Neural crest cell (in vitro differentiated cells): ENCODE data around the gene IQCK. TPM values are rescaled to one million over a fixed set of nuclear protein-coding genes. Genes with fewer than 3 reads are reported as not detected.

Source experiments
- DNase-seq: peaks from one replicate; pipeline ENCODE4 v3.0.0; 2021; ENCODE audit warnings: low read depth, mixed read lengths, low spot score
- H3K27ac Mint-ChIP-seq: one replicate; pipeline ENCODE4 v1.8.0; 2021; ENCODE audit warnings: mild to moderate bottlenecking, mixed read lengths; ENCODE audit not compliant: unreplicated experiment
- H3K27me3 Mint-ChIP-seq: 2 replicates; pipeline ENCODE4 v1.8.0; 2021; ENCODE audit warnings: low read depth, mild to moderate bottlenecking, mixed read lengths
- H3K36me3 Mint-ChIP-seq: 2 replicates; pipeline ENCODE4 v1.8.0; 2021; ENCODE audit warnings: low read depth, mild to moderate bottlenecking, mixed read lengths
- H3K4me1 Mint-ChIP-seq: 2 replicates; pipeline ENCODE4 v1.8.0; 2021; ENCODE audit warnings: mixed read lengths
- H3K4me3 Mint-ChIP-seq: one replicate; pipeline ENCODE4 v1.8.0; 2021; ENCODE audit warnings: mild to moderate bottlenecking, mixed read lengths
- H3K9me3 Mint-ChIP-seq: 2 replicates; pipeline ENCODE4 v1.8.0; 2021; ENCODE audit warnings: mixed read lengths
- CTCF ChIP-seq: fragments of 200-600 bp; sonication (generic); conservative IDR thresholded peaks from 2 replicates; pipeline ENCODE4 v1.5.0; 2021; ENCODE audit warnings: antibody characterized with exemption, mild to moderate bottlenecking
- total RNA-seq: library from RNA; stranded (reverse); gene quantifications from 2 replicates; pipeline ENCODE4 v1.2.1, GENCODE V29; 2021

The IQCK gene
- total RNA-seq, 1 donor from 2014 or later, result 23.7 TPM

DNA sequence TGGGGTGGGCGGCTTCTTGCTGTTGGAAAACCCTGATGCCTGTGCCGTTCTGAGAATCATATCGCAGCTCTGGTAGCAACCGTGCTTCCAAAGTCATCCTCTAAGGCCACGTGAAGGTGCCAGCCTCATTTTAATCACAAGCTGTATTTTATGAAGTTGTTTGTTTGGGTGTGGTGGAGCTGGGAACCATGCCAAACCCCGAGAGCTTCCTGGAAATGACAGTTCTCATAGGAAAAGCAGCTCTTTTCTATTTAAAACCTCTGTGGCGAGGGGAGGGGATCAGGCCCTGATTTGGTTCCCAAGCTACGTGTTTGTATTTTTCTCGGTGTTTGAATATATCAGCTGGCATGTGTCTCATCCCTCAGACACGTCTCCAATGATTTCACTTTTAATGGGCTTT, 21.7 kb upstream of the IQCK start:
- Mint-ChIP-seq H3K27me3 (no peaks in the 10 kb centered on the region), H3K27ac (no peak overlapping the region), H3K4me1 (peaks cover 4% of the 10 kb centered on the region), H3K4me3 (no peak overlapping the region), H3K36me3 (peaks cover 18% of the 10 kb centered on the region), H3K9me3 (no peaks in the 10 kb centered on the region)
- TF ChIP-seq CTCF, result no peak
- DNase-seq, result no peak

GRCh38 chr16:19696961-19697360, 21.1 kb upstream of the IQCK start:
- no peak for TF ChIP-seq CTCF
- Mint-ChIP-seq H3K27me3 (no peaks in the 10 kb centered on the region), H3K4me3 (no peak overlapping the region), H3K27ac (no peak overlapping the region), H3K4me1 (peaks cover 4% of the 10 kb centered on the region), H3K9me3 (no peaks in the 10 kb centered on the region), H3K36me3 (peaks cover 21% of the 10 kb centered on the region)
- DNase-seq, result no peak

GRCh38 chr16:19697756-19698318, 20.2 kb upstream of the IQCK start:
- Mint-ChIP-seq H3K9me3 (no peaks in the 10 kb centered on the region), H3K4me3 (no peak overlapping the region), H3K36me3 (peaks cover 21% of the 10 kb centered on the region), H3K4me1 (peaks cover 4% of the 10 kb centered on the region), H3K27me3 (no peaks in the 10 kb centered on the region), H3K27ac (no peak overlapping the region)
- no peak for TF ChIP-seq CTCF
- DNase-seq, result no peak

- Mint-ChIP-seq H3K36me3 (peaks cover 22% of the 10 kb centered on the region), H3K27me3 (no peaks in the 10 kb centered on the region), H3K4me1 (peaks cover 4% of the 10 kb centered on the region), H3K27ac (no peak overlapping the region), H3K9me3 (no peaks in the 10 kb centered on the region), H3K4me3 (no peak overlapping the region)
- no peak for TF ChIP-seq CTCF
- DNase-seq, result no peak
These were observed 19.3 kb upstream of the IQCK start for GRCh38 chr16:19698480-19699465.

DNA sequence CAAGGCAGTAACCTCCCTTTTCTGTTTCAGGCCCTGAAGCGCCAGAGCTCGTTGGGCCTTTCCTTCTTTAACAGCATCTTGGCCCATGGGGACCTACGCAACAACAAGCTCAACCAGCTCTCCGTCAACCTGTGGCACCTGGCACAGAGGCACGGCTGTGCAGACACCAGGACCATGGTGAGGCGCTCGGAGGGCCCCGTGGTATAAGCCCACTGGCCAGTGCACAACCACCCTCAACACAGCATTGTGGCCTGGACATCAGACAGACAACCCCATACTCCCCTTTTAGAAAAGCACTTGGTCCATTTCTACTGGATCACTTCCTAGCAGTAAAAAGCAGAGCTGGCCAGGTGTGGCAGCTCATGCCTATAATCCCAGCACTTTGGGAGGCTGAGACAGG, 18.6 kb upstream of the IQCK start:
- Mint-ChIP-seq H3K36me3 (peaks cover 24% of the 10 kb centered on the region), H3K4me3 (no peak overlapping the region)
- no peak for TF ChIP-seq CTCF

More for the DNA sequence above, 18.6 kb upstream of the IQCK start:
- peaks cover 4% of the 10 kb centered on the region for H3K4me1 Mint-ChIP-seq
- no peak for DNase-seq
- no peaks in the 10 kb centered on the region for H3K27me3 Mint-ChIP-seq
- H3K9me3 Mint-ChIP-seq, result no peaks in the 10 kb centered on the region
- H3K27ac Mint-ChIP-seq, result no peak overlapping the region
